GM13977 (cell line): ENCODE measurements around the gene KRT83.

Experiments
- DNase-seq: peaks from one replicate; pipeline ENCODE4 v3.0.0; 2012; ENCODE audit warnings: low spot score
- in situ Hi-C: fragments of 300-500 bp; cut with MboI; formaldehyde crosslinking; loops from one replicate; pipeline ENCODE4 v1.12.0; 2022; ENCODE audit warnings: low sequenced_read_pairs, low pct_unique_long_range_greater_than_20kb, mixed read lengths, inconsistent platforms; ENCODE audit not compliant: unreplicated experiment
- TF ChIP-seq, protein P1 (sequence below): IDR thresholded peaks from 2 replicates; pipeline ENCODE4 v1.5.1; 2012; ENCODE audit warnings: mild to moderate bottlenecking, control low read depth; ENCODE audit not compliant: insufficient read depth; ENCODE audit errors: extremely low read depth, missing control alignments

Gene KRT83

DNA sequence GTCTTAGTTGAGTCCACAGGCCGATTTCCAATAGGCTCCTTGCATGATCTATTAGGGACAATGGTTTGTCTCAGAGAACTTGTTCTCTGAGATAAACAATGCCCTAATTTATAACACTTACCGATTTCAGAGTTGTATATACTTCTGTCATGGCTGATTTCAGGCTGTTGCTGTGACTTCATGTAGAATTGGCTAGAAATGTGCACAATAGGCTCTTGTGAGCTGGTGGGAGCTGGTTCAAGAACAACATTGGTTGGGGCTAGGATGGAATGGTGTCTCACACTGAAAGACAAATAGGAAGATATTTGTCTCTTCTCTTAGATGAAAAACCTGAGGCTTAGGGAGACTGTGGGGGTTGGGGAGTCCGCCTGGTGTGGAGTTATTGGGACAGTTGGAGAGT, 53.5 kb downstream of the KRT83 start:
- in situ Hi-C loops: no loop called here
- TF ChIP-seq, protein P1, sequence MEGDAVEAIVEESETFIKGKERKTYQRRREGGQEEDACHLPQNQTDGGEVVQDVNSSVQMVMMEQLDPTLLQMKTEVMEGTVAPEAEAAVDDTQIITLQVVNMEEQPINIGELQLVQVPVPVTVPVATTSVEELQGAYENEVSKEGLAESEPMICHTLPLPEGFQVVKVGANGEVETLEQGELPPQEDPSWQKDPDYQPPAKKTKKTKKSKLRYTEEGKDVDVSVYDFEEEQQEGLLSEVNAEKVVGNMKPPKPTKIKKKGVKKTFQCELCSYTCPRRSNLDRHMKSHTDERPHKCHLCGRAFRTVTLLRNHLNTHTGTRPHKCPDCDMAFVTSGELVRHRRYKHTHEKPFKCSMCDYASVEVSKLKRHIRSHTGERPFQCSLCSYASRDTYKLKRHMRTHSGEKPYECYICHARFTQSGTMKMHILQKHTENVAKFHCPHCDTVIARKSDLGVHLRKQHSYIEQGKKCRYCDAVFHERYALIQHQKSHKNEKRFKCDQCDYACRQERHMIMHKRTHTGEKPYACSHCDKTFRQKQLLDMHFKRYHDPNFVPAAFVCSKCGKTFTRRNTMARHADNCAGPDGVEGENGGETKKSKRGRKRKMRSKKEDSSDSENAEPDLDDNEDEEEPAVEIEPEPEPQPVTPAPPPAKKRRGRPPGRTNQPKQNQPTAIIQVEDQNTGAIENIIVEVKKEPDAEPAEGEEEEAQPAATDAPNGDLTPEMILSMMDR: no peak
- no peak for DNase-seq

DNA sequence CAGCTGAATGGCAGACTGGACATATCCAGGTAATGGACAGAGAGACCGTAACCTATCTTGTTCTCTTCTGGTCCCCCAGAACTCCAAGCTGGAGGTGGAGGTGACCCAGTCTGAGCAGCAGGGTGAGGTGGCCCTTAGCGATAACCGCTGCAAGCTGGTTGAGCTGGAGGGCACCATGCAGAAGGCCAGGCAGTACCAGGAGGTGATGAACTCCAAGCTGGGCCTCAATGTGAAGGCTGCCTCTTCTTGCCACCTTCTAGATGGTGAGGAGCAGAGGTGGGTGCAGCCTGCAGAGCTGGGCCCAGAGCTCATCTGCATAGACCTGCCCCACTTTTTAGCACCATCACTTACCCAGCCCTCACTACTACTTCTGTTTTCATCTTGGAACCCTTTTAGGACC, 53.9 kb downstream of the KRT83 start:
- DNase-seq: no peak
- TF ChIP-seq, protein P1: no peak
- in situ Hi-C loops: no loop called here

DNA sequence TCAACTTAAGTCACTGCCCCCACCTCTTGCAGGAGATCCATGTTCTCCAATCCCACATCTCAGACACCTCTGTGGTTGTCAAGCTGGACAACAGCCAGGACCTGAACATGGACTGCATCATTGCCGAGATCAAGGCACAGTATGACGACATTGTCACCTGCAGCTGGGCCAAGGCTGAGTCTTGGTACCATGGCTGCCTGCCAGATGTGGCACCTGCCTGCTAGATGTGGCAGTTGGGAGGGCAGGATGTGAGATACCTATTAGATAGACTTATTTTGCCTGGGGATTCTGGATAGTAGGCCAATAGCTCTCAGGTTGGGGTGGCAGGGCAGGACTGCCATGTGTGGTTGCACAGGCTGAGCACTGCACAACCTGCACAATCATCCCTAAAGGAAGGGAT, 54.7 kb downstream of the KRT83 start:
- TF ChIP-seq, protein P1: no peak
- in situ Hi-C loops: no loop called here
- DNase-seq: no peak

DNA sequence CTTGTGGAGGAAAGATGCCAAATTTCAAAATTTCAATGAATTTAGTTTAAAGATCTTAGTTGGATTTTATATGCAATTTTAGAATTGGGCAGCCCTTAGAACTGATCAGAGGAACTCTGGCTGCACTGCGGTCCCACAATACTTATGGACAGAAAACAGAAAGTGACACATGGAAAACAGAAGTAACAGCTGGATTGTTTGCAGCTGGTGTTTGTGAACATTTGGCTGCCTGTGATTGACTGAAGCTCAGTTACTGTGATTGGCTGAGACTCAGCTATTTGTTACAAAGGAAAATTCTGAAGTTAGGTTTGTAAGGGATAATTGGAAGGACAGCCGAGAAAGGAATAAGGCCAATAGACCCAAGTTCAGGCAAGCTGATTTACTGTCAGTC, 56.8 kb downstream of the KRT83 start:
- TF ChIP-seq, protein P1: no peak
- in situ Hi-C loops: no loop called here
- no peak for DNase-seq
